Jurkat, Clone E6-1 (cell line): Measurements from ENCODE around the gene TDRD3.

Source experiments
- DNase-seq: peaks from one replicate; pipeline ENCODE4 v3.0.0-alpha.2; 2011; ENCODE audit warnings: low read depth, low spot score
- H3K4me3 ChIP-seq: 2 replicates; pipeline ENCODE4 v1.5.1; 2011; ENCODE audit warnings: mild to moderate bottlenecking, low read length, control low read depth, moderate library complexity

TDRD3 gene

DNA sequence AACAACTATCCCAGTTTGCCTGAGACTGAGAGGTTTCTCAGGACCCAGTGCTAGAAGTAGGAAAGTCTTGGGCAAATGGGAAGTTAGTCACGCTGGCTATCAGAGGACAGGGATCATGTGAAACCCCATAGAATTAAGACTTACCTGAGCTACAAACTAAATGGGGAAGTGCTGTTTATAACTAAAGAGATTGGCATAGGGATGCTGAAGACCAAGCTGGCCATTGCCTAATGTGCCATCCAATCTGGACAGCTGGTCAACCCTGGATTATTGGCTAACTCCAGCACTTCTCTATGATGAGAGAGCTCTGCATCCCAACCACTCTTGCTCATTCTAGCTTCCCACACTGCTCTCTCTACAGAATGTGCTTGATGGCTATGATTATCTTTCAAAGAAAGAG lies 216.1 kb downstream of the TDRD3 start:
- no peak for DNase-seq
- H3K4me3 ChIP-seq, result no peak overlapping the region

DNA sequence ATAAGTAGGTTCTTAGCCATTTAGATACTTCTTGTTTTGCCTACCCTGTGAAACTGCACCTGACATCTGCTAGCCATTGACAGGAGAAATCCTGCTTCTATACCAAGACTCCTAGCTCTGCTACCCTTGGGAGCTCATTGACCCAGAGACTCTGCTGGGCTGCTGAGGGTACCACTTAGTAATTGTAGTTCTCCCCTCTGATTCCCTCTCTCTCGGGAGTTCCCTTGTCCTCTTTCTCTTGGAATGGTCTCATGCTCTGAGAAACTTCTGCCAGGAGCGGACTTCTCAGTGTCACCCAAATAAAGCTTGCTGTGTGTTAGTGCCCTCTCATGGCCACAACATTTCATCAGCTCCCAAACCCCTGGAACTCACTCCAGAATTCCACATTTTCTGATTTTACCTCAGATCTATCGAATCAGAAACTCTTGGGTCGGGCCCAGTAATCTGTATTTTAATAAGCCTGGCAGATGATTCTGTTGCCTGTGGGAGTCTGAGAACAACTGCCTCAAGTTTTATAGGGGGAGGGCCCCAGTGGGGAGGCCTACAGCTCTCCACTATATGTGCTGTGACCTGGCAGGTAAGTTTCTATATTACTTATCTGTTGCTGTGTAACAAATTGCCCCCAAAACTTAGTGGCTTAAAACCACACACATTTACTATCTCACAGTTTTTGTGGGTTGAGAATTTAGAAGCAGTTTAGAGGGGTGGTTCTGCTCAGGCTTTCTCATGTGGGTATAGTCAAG lies 221.1 kb downstream of the TDRD3 start:
- no peak for DNase-seq
- no peak overlapping the region for H3K4me3 ChIP-seq

DNA sequence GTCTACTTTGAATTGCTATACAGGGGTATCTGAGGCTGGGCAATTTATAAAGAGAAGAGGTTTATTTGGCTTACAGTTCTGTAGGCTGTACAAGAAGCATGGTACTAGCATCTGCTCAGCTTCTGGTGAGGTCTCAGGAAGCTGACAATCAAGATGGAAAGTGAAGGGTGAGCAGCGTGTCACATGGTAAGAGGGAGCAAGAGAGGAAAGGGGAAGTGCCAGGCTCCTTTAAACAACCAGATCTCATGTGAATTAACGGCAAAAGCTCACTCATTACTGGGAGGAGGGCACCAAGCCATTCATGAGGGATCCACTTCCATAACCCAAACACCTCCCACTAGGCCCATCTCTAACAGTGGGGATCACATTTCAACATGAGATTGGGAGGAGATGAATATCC lies 222.4 kb downstream of the TDRD3 start:
- DNase-seq, result no peak
- H3K4me3 ChIP-seq, result no peak overlapping the region

DNA sequence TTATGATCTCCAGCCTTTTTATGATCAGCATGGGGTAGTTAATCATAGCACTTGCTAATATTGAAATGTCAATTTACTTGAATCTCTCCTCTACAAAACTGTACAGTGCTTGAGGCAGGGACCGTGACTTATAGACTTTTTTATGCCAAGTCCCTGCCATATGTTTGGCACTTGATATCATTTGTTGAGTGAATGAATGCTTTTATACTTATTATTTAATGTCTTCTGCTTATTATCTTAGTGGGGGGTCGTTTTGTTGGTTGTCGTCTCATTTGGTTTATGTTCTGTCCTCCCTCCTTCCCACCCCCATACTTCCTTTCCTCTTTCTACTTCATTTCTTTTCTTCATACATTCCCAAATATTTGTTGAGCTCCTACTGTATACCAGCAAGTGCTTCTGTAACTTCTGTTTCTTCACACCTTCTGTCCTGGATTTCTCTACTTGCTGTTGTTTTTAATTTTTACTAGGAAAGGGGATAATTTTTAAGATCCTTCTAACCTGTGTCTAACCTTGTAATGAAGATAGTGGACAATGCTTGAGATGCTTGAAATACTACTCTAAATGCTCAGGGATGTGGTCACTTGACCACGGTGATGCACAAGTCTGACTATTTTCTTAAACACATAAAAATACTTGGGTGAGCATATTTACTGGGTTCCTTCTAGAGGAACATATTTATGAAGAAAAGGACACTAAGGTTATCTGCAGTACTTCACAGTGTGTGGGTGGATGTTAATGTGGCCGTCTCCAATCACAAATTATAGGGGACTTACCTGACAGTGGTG lies 223.8 kb downstream of the TDRD3 start:
- no peak for DNase-seq
- H3K4me3 ChIP-seq, result no peak overlapping the region

DNA sequence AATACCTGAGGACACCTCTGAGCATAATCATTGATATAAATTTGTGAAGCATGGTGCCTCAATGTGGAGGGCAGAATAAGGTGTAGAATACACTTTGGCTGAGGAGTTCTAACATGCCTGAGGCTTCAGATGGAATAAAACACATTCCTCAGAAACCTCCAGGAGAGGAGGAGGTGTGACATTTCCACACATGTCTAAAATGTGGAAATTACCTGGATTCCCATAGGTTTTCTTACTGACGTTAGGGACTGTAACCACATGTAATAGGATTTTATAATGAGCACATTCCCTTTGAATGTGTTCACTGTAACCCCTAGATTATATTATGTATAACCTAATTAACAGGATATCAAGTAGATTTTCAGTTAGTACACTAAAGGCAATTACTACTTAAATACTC lies 226.1 kb downstream of the TDRD3 start:
- DNase-seq, result no peak
- H3K4me3 ChIP-seq, result no peak overlapping the region
